Neuronal stem cell (in vitro differentiated cells): Measurements from ENCODE around the gene PA2G4.

ENCODE experiments used
- DNase-seq: peaks from one replicate; pipeline ENCODE4 v3.0.0-alpha.2; 2013; ENCODE audit warnings: low spot score
- H2AFZ ChIP-seq: one replicate; pipeline ENCODE4 v1.6.1; 2013; ENCODE audit warnings: mild to moderate bottlenecking, low read length, inconsistent platforms
- H2AK5ac ChIP-seq: 2 replicates; pipeline ENCODE4 v1.6.1; 2013; ENCODE audit warnings: low read depth, mild to moderate bottlenecking, inconsistent platforms, low read length, moderate library complexity, mixed read lengths
- H2BK120ac ChIP-seq: 2 replicates; pipeline ENCODE4 v1.6.1; 2013; ENCODE audit warnings: low read depth, mild to moderate bottlenecking, inconsistent platforms, low read length, moderate library complexity, mixed read lengths
- H2BK12ac ChIP-seq: one replicate; pipeline ENCODE4 v1.6.1; 2013; ENCODE audit warnings: low read length, inconsistent platforms
- H2BK15ac ChIP-seq: 2 replicates; pipeline ENCODE4 v1.6.1; 2013; ENCODE audit warnings: mild to moderate bottlenecking, low read length, inconsistent platforms, mixed read lengths
- H2BK5ac ChIP-seq: one replicate; pipeline ENCODE4 v1.6.1; 2013; ENCODE audit warnings: inconsistent platforms, mild to moderate bottlenecking, low read length, moderate library complexity
- H3K14ac ChIP-seq: one replicate; pipeline ENCODE4 v1.6.1; 2013; ENCODE audit warnings: low read length, inconsistent platforms
- H3K18ac ChIP-seq: 2 replicates; pipeline ENCODE4 v1.6.1; 2013; ENCODE audit warnings: low read length, inconsistent platforms
- H3K23ac ChIP-seq: 2 replicates; pipeline ENCODE4 v1.6.1; 2013; ENCODE audit warnings: low read depth, mild to moderate bottlenecking, mixed read lengths, low read length, inconsistent platforms; ENCODE audit not compliant: poor library complexity
- H3K27ac ChIP-seq: replicated peaks from 3 replicates; pipeline ENCODE4 v1.5.1; 2013; ENCODE audit warnings: low read length, inconsistent platforms
- H3K27me3 ChIP-seq, 3 experiments: 2 replicates each; pipeline ENCODE4 v1.6.1; 2013; ENCODE audit warnings: low read length in 3 of 3, mild to moderate bottlenecking in 2 of 3, inconsistent platforms in 1 of 3, low read depth in 1 of 3, mixed read lengths in 1 of 3, moderate library complexity in 1 of 3; ENCODE audit not compliant: control insufficient read depth in 3 of 3, insufficient read depth in 3 of 3
- H3K36me3 ChIP-seq, 2 donors: replicated peaks in 1 of 2; 2 replicates each; pipeline ENCODE4 v1.6.1; 2013; ENCODE audit warnings: low read length in 2 of 2; ENCODE audit not compliant: control insufficient read depth in 2 of 2, insufficient read depth in 2 of 2
- H3K4ac ChIP-seq: 2 replicates; pipeline ENCODE4 v1.6.1; 2013; ENCODE audit warnings: inconsistent platforms, mild to moderate bottlenecking, low read length, moderate library complexity
- H3K4me1 ChIP-seq, 2 donors: 1 replicate in 1 of 2; 2 replicates in 1 of 2; pipeline ENCODE4 v1.6.1; 2013; ENCODE audit warnings: low read length in 2 of 2, low read depth in 1 of 2; ENCODE audit not compliant: control insufficient read depth in 2 of 2, insufficient read depth in 1 of 2
- H3K4me2 ChIP-seq: one replicate; pipeline ENCODE4 v1.6.1; 2013; ENCODE audit warnings: mild to moderate bottlenecking, low read length, inconsistent platforms; ENCODE audit not compliant: insufficient read depth, poor library complexity, severe bottlenecking
- H3K4me3 ChIP-seq, 2 donors: 2 replicates each; pipeline ENCODE4 v1.5.1; 2013; ENCODE audit warnings: low read length in 2 of 2, mild to moderate bottlenecking in 2 of 2, inconsistent platforms in 1 of 2, moderate library complexity in 1 of 2
- H3K79me1 ChIP-seq: one replicate; pipeline ENCODE4 v1.6.1; 2013; ENCODE audit warnings: low read depth, mild to moderate bottlenecking, inconsistent platforms, low read length, moderate library complexity
- H3K9ac ChIP-seq: one replicate; pipeline ENCODE4 v1.6.1; 2013; ENCODE audit warnings: mild to moderate bottlenecking, low read depth, low read length, inconsistent platforms; ENCODE audit not compliant: poor library complexity
- H3K9me3 ChIP-seq, 2 donors: replicated peaks in 1 of 2; 2 replicates each; pipeline versions ENCODE3 to v1.6.1; 2013; ENCODE audit warnings: low read length in 2 of 2, mild to moderate bottlenecking in 2 of 2, inconsistent platforms in 1 of 2, low read depth in 1 of 2, mixed read lengths in 1 of 2, moderate library complexity in 1 of 2; ENCODE audit not compliant: control insufficient read depth in 2 of 2, insufficient read depth in 1 of 2
- H4K8ac ChIP-seq: one replicate; pipeline ENCODE4 v1.6.1; 2013; ENCODE audit warnings: low read depth, mild to moderate bottlenecking, inconsistent platforms, low read length, moderate library complexity
- H4K91ac ChIP-seq: one replicate; pipeline ENCODE4 v1.6.1; 2013; ENCODE audit warnings: low read length, low read depth, mild to moderate bottlenecking, inconsistent platforms; ENCODE audit not compliant: poor library complexity
- WGBS, 2 donors: extraction: QIAGEN DNeasy Blood & Tissue Kit; methylation state at CpG; one replicate each; pipeline ENCODE4 v1.1.7; 2013; ENCODE audit warnings: missing lambda C conversion rate in 2 of 2, mixed read lengths in 1 of 2; ENCODE audit not compliant: insufficient read length in 2 of 2, insufficient replicate concordance in 1 of 2; ENCODE audit errors: extremely low coverage in 2 of 2; 5-methylcytosine and 5-hydroxymethylcytosine counted together

The PA2G4 gene

DNA sequence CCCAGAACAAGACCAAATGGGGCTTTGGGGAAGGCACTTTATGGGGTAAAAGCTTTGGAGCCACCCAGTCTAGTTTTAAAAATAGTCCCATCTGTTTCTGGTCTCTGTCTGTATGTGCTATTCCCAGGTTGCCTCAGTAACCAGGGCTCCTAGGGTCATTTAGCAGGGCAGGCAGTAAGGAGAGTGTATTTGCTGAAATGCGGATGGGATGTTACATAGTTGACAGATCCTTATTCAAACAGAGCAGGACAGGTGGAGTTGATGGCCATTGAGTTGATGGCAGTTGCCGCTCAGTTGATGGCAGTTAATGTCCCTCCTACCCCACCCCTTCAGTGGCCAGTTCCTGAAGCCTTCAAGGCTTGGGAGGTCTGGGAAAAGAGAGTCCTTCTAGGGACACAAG, 18.3 kb downstream of the PA2G4 start:
- H3K79me1 ChIP-seq: no peaks in the 10 kb centered on the region
- H2BK12ac ChIP-seq: no peak overlapping the region
- no peak overlapping the region for H2AK5ac ChIP-seq
- no peak overlapping the region for H3K4me2 ChIP-seq
- no peak overlapping the region for H3K9ac ChIP-seq
- no peak overlapping the region for H2AFZ ChIP-seq
- no peaks in the 10 kb centered on the region for H3K27me3 ChIP-seq
- peaks cover 13 to 23% of the 10 kb centered on the region in 2 donors for H3K4me1 ChIP-seq
- peaks cover 19 to 38% of the 10 kb centered on the region in 2 donors for H3K36me3 ChIP-seq
- no peak overlapping the region for H3K4ac ChIP-seq
- no peak overlapping the region for H3K23ac ChIP-seq
- H2BK120ac ChIP-seq: no peak overlapping the region
- no CpG with 5 or more reads among the region's 2 CpGs for WGBS, 2 donors
- H3K18ac ChIP-seq: no peak overlapping the region
- H4K8ac ChIP-seq: no peak overlapping the region
- no peak overlapping the region for H3K14ac ChIP-seq
- DNase-seq: no peak
- no peak overlapping the region for H2BK5ac ChIP-seq
- no peak overlapping the region for H4K91ac ChIP-seq
- H3K4me3 ChIP-seq: no peak overlapping the region
- no peak overlapping the region for H3K27ac ChIP-seq
- no peaks in the 10 kb centered on the region for H3K9me3 ChIP-seq
- H2BK15ac ChIP-seq: no peak overlapping the region

DNA sequence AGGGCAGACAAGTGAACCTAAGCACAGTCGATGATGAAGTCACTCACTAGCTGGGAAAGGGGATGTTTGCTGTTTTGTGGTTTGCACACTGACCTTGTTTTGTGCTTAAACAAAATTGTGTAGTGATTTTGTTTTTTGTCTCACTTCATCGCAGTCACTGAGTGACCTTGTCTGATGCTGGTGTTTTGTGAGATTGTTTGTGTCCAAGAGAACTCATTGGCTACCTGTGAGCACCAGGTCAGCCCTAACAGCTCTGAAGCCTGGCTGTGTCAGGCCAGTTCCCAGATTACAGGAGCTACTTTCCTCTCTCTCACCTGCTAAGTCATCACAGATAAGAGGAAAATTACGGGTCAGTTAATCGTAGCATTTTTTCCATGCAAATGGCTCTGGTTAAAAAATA, 19.8 kb downstream of the PA2G4 start:
- Histone ChIP-seq H2AK5ac (no peak overlapping the region), H3K9ac (no peak overlapping the region), H3K9me3 (no peaks in the 10 kb centered on the region), H3K14ac (no peak overlapping the region), H3K23ac (no peak overlapping the region), H2BK120ac (no peak overlapping the region), H3K18ac (no peak overlapping the region), H3K4me3 (no peak overlapping the region), H4K8ac (no peak overlapping the region), H3K4ac (no peak overlapping the region), H3K36me3 (peaks cover 19 to 35% of the 10 kb centered on the region in 2 donors), H3K27me3 (no peaks in the 10 kb centered on the region), H2BK12ac (no peak overlapping the region), H2BK5ac (no peak overlapping the region), H2AFZ (no peak overlapping the region), H2BK15ac (no peak overlapping the region), H3K4me1 (peaks cover 8 to 14% of the 10 kb centered on the region in 2 donors), H3K27ac (no peak overlapping the region), H3K4me2 (no peak overlapping the region), H3K79me1 (no peaks in the 10 kb centered on the region), H4K91ac (no peak overlapping the region)
- WGBS, 2 donors: no CpG with 5 or more reads among the region's 4 CpGs
- no peak for DNase-seq

DNA sequence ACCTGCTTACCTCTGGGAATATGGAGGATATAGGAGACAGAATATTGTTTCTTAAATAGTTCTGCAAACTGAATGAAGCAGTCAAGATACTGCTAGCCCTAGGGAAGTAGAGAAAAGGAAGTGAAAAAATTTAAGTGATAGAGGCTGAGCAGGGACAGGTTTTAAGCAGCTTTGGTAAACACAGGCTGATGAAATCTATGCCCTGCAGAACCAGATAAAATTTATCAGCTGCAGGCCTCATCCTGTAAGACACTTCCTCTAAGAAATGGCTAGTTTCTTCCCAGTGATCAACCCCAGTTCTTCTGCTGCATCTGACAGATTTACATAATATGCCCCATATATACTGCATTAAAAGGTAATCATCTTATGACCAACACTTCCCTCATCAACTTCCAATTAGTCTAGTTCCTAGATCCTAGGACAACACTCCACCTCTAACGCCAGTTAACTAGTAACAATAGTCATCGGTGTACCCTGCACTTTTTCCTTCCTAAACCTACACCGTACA, 22.4 kb downstream of the PA2G4 start:
- Histone ChIP-seq H4K91ac (no peak overlapping the region), H3K18ac (no peak overlapping the region), H3K9me3 (no peaks in the 10 kb centered on the region), H3K36me3 (peaks cover 16 to 32% of the 10 kb centered on the region in 2 donors), H3K27me3 (no peaks in the 10 kb centered on the region), H3K27ac (peak overlapping the region; percentile 62), H2BK12ac (no peak overlapping the region), H2AFZ (no peak overlapping the region), H3K4me3 (no peak overlapping the region), H2AK5ac (no peak overlapping the region), H3K79me1 (no peaks in the 10 kb centered on the region), H2BK5ac (no peak overlapping the region), H3K9ac (no peak overlapping the region), H3K14ac (no peak overlapping the region), H2BK15ac (no peak overlapping the region), H4K8ac (no peak overlapping the region), H3K4me2 (no peak overlapping the region), H3K23ac (no peak overlapping the region), H3K4ac (no peak overlapping the region), H3K4me1 (peaks cover 13% of the 10 kb centered on the region in 2 donors), H2BK120ac (no peak overlapping the region)
- no peak for DNase-seq
- no CpG with 5 or more reads among the region's 3 CpGs for WGBS, 2 donors

DNA sequence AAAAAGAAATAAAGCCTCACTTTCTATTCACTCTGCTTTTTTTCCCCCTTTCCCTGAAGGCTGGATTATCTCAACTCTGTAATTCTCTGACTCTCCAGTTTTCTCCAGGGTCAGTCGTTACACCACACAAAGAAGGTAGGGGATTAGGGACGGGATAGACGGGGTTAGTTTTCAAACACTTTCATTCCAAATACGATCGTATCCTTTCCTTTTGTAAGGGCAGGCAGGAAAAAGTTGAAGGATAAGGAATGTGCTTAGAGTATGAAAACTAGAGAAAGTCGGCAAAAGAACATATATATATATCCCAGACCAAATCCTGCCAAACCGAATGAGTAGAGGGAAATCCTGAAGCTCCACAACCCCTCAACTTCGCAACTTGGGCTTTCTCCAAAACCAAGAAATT, 23.1 kb downstream of the PA2G4 start:
- peak overlapping the region in 1 of 2 donors; percentile 83 for H3K4me3 ChIP-seq
- H3K9ac ChIP-seq: no peak overlapping the region
- H2BK15ac ChIP-seq: no peak overlapping the region
- H2BK120ac ChIP-seq: no peak overlapping the region
- H2BK5ac ChIP-seq: no peak overlapping the region
- H3K18ac ChIP-seq: no peak overlapping the region
- H3K9me3 ChIP-seq: no peaks in the 10 kb centered on the region
- H2AK5ac ChIP-seq: no peak overlapping the region
- H3K23ac ChIP-seq: no peak overlapping the region
- H3K27ac ChIP-seq: peak overlapping the region; percentile 62
- H2AFZ ChIP-seq: peak overlapping the region; percentile 46
- H3K14ac ChIP-seq: no peak overlapping the region
- no peak overlapping the region for H4K8ac ChIP-seq
- DNase-seq: no peak
- H3K79me1 ChIP-seq: no peaks in the 10 kb centered on the region
- peaks cover 21 to 34% of the 10 kb centered on the region in 2 donors for H3K36me3 ChIP-seq
- no peak overlapping the region for H3K4ac ChIP-seq
- H4K91ac ChIP-seq: no peak overlapping the region
- no peak overlapping the region for H2BK12ac ChIP-seq
- no peaks in the 10 kb centered on the region for H3K27me3 ChIP-seq
- WGBS, 2 donors: no CpG with 5 or more reads among the region's 8 CpGs
- peaks cover 13% of the 10 kb centered on the region in 2 donors for H3K4me1 ChIP-seq
- peak overlapping the region; percentile 40 for H3K4me2 ChIP-seq
